Right lobe of liver (tissue), 6 donors: ENCODE results near the gene EIF3K. TPM values are rescaled to one million over a fixed set of nuclear protein-coding genes. Genes with fewer than 3 reads are reported as not detected.
A peak's percentile ranks its signal among the peaks of the same experiment; 100 is the strongest.

Source experiments
- ATAC-seq, 4 donors: fragments of 200-7000 bp; cut with Tn5 transposase; one replicate each; pipeline ENCODE4 v1.9.1; 2020; ENCODE audit warnings: mild to moderate bottlenecking in 4 of 4, moderate library complexity in 4 of 4
- DNase-seq, 3 donors: peaks; one replicate each; pipeline ENCODE4 v3.0.0-alpha.2; 2020
- H3K27ac ChIP-seq, 3 donors: fragments of 200-600 bp; one replicate each; pipeline ENCODE4 v1.8.0; 2022
- H3K27me3 ChIP-seq, 2 donors: fragments of 200-600 bp; one replicate each; pipeline ENCODE4 v1.8.0; 2022
- H3K36me3 ChIP-seq, 4 donors: fragments of 200-600 bp; sonication (generic) in 1 of 4; one replicate each; pipeline versions ENCODE4 v1.5.1 to v1.8.0; 2017 to 2022; ENCODE audit warnings: control low read depth in 1 of 4
- H3K4me1 ChIP-seq, 4 donors: fragments of 200-600 bp; sonication (generic) in 1 of 4; one replicate each; pipeline versions ENCODE4 v1.5.1 to v1.8.0; 2017 to 2022; ENCODE audit warnings: control low read depth in 1 of 4
- H3K4me3 ChIP-seq, 3 donors: fragments of 200-600 bp; one replicate each; pipeline ENCODE4 v1.8.0; 2022
- H3K9me3 ChIP-seq, 4 donors: fragments of 200-600 bp; sonication (generic) in 1 of 4; one replicate each; pipeline versions ENCODE4 v1.5.1 to v1.8.0; 2017 to 2022; ENCODE audit warnings: control low read depth in 1 of 4
- CTCF ChIP-seq, 4 donors: fragments of 200-600 bp in 3 of 4; fragments of 450-650 bp in 1 of 4; IDR thresholded peaks; one replicate each; pipeline versions ENCODE4 v1.5.1 to v1.8.0; 2016 to 2022; ENCODE audit warnings: antibody characterized with exemption in 4 of 4, mild to moderate bottlenecking in 2 of 4
- POLR2A ChIP-seq: fragments of 450-650 bp; IDR thresholded peaks from one replicate; pipeline ENCODE4 v1.6.1; 2017; ENCODE audit warnings: antibody characterized with exemption, mild to moderate bottlenecking
- WGBS: methylation state at CpG from one replicate; pipeline ENCODE4 v1.1.6; 2018; ENCODE audit warnings: low coverage, low lambda C conversion rate; ENCODE audit not compliant: insufficient coverage; ENCODE audit errors: missing lambda C conversion rate; 5-methylcytosine and 5-hydroxymethylcytosine counted together
- intact Hi-C, 2 donors: fragments of 100-400 bp; cut with DNase I; formaldehyde crosslinking; loops; one replicate each; pipeline versions ENCODE4 v1.11.2 to v1.14.1; 2022
- total RNA-seq, 6 experiments: library from RNA; depleted of rRNA in 2 of 6; stranded (reverse); fragments of >200 nt in 2 of 6; fragmentation: NEBNext Ultra II Directional in 3 of 6; extraction: Animal tissue kit (Norgen Biotek cat#: 25700) in 3 of 6; gene quantifications; one replicate each; pipeline versions ENCODE4 v1.1.0 to v1.2.4, GENCODE V29; 2016 to 2023
- donor health status: DM: no; HTN: yes; CAD: no.
- donor health status: DM: no; HTN: no; CAD: no.
- donor health status: DM: no; HTN: no; CAD: no.
- donor health status: DM: no; HTN: yes; CAD: no.
- donor health status: DM: no; HTN: yes; CAD: no.

Gene EIF3K
- total RNA-seq, 6 experiments from 2014 or later: 86.3 to 305 (median 116) TPM

DNA sequence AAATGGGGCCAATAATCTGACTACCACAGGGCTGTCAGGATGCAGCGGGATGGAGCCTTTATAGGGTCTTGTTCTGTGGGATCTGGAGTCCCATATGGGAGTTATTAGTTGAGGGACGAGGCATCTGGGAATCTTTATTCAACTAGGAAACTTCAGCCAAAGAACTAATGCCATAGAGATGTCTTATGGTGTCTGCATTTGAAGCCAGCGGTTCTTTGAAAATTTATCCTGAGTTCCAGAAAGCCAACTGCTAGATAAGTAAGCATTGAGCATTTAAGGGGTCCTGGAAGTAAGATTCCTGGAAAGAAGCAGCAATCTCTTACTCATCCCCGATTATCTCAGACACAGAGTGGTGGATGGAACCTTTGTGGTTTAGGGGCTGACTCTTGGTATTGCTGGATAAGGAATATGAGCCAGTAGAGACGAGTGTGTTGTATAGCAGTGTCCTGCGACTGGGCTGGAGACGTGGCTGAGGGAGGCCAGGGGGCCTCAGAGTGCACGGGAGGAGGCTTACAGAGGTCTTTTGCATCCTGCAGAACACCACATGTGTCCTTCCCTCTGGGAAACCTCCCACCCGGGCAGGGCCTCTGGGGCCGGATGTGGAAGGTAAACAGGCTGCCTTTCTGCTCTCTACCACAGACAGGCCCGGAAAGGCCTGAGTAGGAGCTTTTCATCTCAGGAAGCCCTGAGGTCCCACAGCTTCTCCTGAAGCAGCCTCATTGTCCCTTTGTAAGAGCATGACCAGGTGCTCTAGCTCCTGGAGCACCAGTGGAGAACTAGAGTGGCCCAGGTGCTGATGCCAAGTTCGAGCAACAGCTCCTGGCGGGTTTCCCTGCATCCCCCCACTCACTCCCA is 57.3 kb downstream of the EIF3K start:
- ATAC-seq (peak in 3 of 4 donors; percentile 10 to 39 (median 15)), DNase-seq (no peak)
- intact Hi-C loops: no loop called here
- Histone ChIP-seq H3K27ac (peak overlapping the region; percentile 39 to 40 (median 39)), H3K4me1 (peaks cover 0 to 68% (median 32%) of the 10 kb centered on the region in 4 donors), H3K36me3 (no peaks in the 10 kb centered on the region), H3K4me3 (no peak overlapping the region), H3K9me3 (no peaks in the 10 kb centered on the region), H3K27me3 (no peaks in the 10 kb centered on the region)
- whole genome bisulfite sequencing: 44% methylated on average over 10 of the region's 13 CpGs
- TF ChIP-seq POLR2A: no peak

DNA sequence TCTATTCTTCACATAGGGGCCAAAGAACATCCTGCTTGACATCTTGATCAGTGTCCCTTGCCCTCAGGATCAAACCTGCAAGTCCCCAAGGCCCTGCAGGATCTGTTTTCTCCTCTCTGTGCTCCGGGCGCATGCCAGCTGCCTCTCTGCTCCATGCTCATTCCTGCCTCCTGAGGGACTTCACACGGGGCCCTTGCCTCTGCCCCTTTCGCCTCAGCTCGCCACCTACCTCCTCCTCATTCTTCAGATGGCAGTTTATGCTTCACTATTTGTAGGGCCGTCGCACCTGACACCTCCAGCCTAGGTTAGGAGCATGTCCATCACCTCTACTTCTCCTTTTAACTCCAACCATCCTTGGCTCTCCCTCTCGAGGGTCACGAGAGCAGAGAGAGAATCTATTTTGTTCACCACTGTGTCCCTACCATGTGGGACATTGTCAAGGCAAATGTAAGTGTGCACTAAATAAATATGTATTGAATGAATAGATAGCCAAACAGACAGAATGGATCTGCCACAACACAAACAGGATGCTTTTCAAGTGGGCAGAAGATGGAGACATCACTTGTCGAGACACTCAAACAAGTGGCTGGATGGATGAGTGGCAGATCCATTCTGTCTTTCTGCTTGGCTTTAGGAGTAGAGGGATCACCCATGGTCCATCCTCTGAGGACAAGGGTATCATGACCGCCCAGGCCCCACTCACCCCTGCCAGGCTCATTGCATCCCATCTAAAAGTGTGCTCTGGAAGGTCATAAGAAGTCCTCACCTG is 58.1 kb downstream of the EIF3K start:
- Histone ChIP-seq H3K9me3 (no peaks in the 10 kb centered on the region), H3K4me3 (no peak overlapping the region), H3K36me3 (no peaks in the 10 kb centered on the region), H3K4me1 (peaks cover 0 to 66% (median 30%) of the 10 kb centered on the region in 4 donors), H3K27me3 (no peaks in the 10 kb centered on the region), H3K27ac (peak overlapping the region in 2 of 3 donors; percentile 25 to 39)
- TF ChIP-seq CTCF (IDR thresholded peaks at IDR 0.05): no peak
- TF ChIP-seq POLR2A: no peak
- intact Hi-C loops: no loop called here
- ATAC-seq (no peak), DNase-seq (no peak)
- WGBS: 70% methylated on average over 9 of the region's 11 CpGs

DNA sequence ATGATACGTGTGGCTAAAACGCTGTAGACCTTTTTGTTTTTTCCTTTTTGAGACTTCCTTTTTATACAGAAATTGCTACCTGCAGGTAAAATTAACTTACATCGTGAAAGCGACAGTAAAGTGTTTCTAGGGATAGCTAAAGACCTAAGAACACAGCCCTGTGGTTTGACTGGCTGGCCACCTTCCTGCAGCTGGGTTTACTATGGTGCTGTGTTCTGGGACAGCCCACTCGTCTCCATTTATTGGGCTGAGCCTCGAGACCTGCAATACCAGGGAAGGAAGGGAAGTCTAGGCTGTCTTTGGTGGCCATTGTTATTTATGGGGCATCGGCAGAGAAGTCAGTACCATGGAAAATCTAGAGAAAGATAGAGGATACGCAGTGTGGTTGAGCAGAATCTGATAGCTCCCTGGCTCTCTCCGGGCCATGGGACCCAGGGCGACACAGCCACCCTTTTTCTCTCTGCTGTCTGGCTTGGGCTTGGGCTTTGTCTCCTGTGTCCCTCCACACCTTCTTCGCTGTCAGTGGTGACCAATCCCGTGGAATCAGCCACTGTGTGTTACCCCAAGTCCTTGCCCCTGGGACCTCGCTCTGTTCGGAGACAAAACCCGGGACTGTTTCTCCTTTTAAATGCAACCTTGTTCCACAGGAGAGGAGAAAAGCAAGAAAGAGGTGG is 59.4 kb downstream of the EIF3K start:
- no peak for DNase-seq

GRCh38 chr19:38678891-38679494 is 60.0 kb downstream of the EIF3K start:
- DNase-seq (no peak), ATAC-seq (no peak)
- 91% methylated on average over 5 of the region's 7 CpGs for WGBS

More for the DNA sequence above, 59.4 kb downstream of the EIF3K start:
- Histone ChIP-seq H3K36me3 (no peaks in the 10 kb centered on the region), H3K4me1 (peaks cover 0 to 72% (median 38%) of the 10 kb centered on the region in 4 donors), H3K27me3 (no peaks in the 10 kb centered on the region), H3K4me3 (no peak overlapping the region), H3K27ac (peak overlapping the region in 1 of 3 donors; percentile 5), H3K9me3 (no peaks in the 10 kb centered on the region)
- TF ChIP-seq POLR2A (no peak), CTCF (IDR thresholded peaks at IDR 0.05) (no peak)
- intact Hi-C loops: no loop called here
- ATAC-seq: no peak
- 76% methylated on average over 13 of the region's 15 CpGs for WGBS

More at GRCh38 chr19:38678891-38679494, 60.0 kb downstream of the EIF3K start:
- Histone ChIP-seq H3K36me3 (no peaks in the 10 kb centered on the region), H3K4me3 (no peak overlapping the region), H3K27me3 (no peaks in the 10 kb centered on the region), H3K9me3 (no peaks in the 10 kb centered on the region), H3K4me1 (peaks cover 0 to 78% (median 40%) of the 10 kb centered on the region in 4 donors), H3K27ac (peak overlapping the region in 1 of 3 donors; percentile 5)
- intact Hi-C loops: no loop called here
- TF ChIP-seq CTCF (IDR thresholded peaks at IDR 0.05) (no peak), POLR2A (no peak)
